ENCODE data around the gene RAB1B.

- TF ChIP-seq NFIC (IDR thresholded peaks at IDR 0.05; ENCODE audit: low read depth, low read length) (no peak), USF1 (IDR thresholded peaks at IDR 0.05; ENCODE audit: borderline replicate concordance, extremely low read length, insufficient read depth, low read depth, low read length) (no peak), CTCF (IDR thresholded peaks at IDR 0.05 in 2 of 3, conservative IDR thresholded peaks at IDR 0.05 in 1 of 3; ENCODE audit: control insufficient read depth in 2 of 3, extremely low read depth in 1 of 3, insufficient read depth in 1 of 3, low read depth in 3 of 3, low read length in 3 of 3) (no peak), JUND (IDR thresholded peaks at IDR 0.05; ENCODE audit: low read depth, low read length) (no peak), POLR2AphosphoS5 (IDR thresholded peaks at IDR 0.05; ENCODE audit: low read length) (no peak)
These were observed 10.8 kb downstream of the RAB1B start for GRCh38 chr11:66279092-66279734.
